T-cell (primary cell): ENCODE results near the gene MBD3L4. TPM values are rescaled to one million over a fixed set of nuclear protein-coding genes. Genes with fewer than 3 reads are reported as not detected.
"Not testable (repeated sequence)": the region's sequence is repeated elsewhere in the genome, so short reads cannot be mapped to it uniquely, and the experiment has no call there.

Source experiments
- ATAC-seq, 4 experiments: fragments of 200-7000 bp in 3 of 4; fragments of 150-1000 bp in 1 of 4; cut with Tn5 transposase; replicated peaks in 1 of 4; 1 replicate in 3 of 4; 2 replicates in 1 of 4; pipeline ENCODE4 v1.10.0; 2021; ENCODE audit warnings: moderate library complexity in 3 of 4, mild to moderate bottlenecking in 2 of 4, moderate number of reproducible peaks in 1 of 4
- CTCF ChIA-PET, 2 donors: fragments of 300-600 bp; sonication (Branson Sonifier 250); formaldehyde crosslinking; loops; one replicate each; lab custom pipeline; 2022; ENCODE audit warnings: antibody characterized with exemption in 2 of 2; lab: Charles Lee
- POLR2A ChIA-PET, 2 donors: fragments of 300-600 bp; sonication (Branson Sonifier 250); formaldehyde crosslinking; loops; one replicate each; lab custom pipeline; 2022; ENCODE audit warnings: antibody characterized with exemption in 2 of 2; lab: Charles Lee
- DNase-seq, 35 experiments: peaks; one replicate each; pipeline versions ENCODE4 v3.0.0 to v3.0.0-alpha.2; 2013 to 2023
- H3K27ac ChIP-seq: one replicate; pipeline ENCODE4 v1.5.1; 2013; ENCODE audit warnings: low read length
- H3K27me3 ChIP-seq, 2 experiments: replicated peaks in 1 of 2; 1 replicate in 1 of 2; 2 replicates in 1 of 2; pipeline versions ENCODE4 v1.6.1 to v1.7.0; 2013; ENCODE audit warnings: low read length in 1 of 2, mixed read lengths in 1 of 2; ENCODE audit not compliant: control insufficient read depth in 2 of 2, insufficient read depth in 2 of 2; ENCODE audit errors: extremely low read depth in 1 of 2
- H3K36me3 ChIP-seq, 2 donors: 1 replicate in 1 of 2; 2 replicates in 1 of 2; pipeline versions ENCODE4 v1.6.1 to v1.7.0; 2013; ENCODE audit warnings: low read length in 1 of 2; ENCODE audit not compliant: control insufficient read depth in 2 of 2, insufficient read depth in 1 of 2; ENCODE audit errors: extremely low read depth in 1 of 2
- H3K4me1 ChIP-seq, 2 experiments: 1 replicate in 1 of 2; 2 replicates in 1 of 2; pipeline versions ENCODE4 v1.6.1 to v1.7.0; 2013; ENCODE audit warnings: low read length in 2 of 2, mixed read lengths in 1 of 2; ENCODE audit not compliant: insufficient read depth in 2 of 2, control insufficient read depth in 1 of 2; ENCODE audit errors: extremely low read depth in 1 of 2
- H3K4me3 ChIP-seq, 2 donors: 1 replicate in 1 of 2; 2 replicates in 1 of 2; pipeline versions ENCODE4 v1.5.1 to v1.7.0; 2013; ENCODE audit warnings: mild to moderate bottlenecking in 2 of 2, low read length in 1 of 2, moderate library complexity in 1 of 2; ENCODE audit not compliant: control insufficient read depth in 1 of 2; ENCODE audit errors: extremely low read depth in 1 of 2
- H3K9me3 ChIP-seq: 2 replicates; pipeline ENCODE4 v1.7.0; 2013
- H3K27ac Mint-ChIP-seq, 2 donors: one replicate each; pipeline ENCODE4 v1.8.0; 2020 to 2021; ENCODE audit warnings: mild to moderate bottlenecking in 2 of 2, mixed read lengths in 2 of 2
- H3K27me3 Mint-ChIP-seq, 2 donors: one replicate each; pipeline ENCODE4 v1.8.0; 2021 to 2022; ENCODE audit warnings: mixed read lengths in 2 of 2
- H3K36me3 Mint-ChIP-seq: one replicate; pipeline ENCODE4 v1.8.0; 2021; ENCODE audit warnings: mixed read lengths
- H3K4me1 Mint-ChIP-seq, 3 donors: one replicate each; pipeline ENCODE4 v1.8.0; 2020 to 2022; ENCODE audit warnings: mixed read lengths in 3 of 3, mild to moderate bottlenecking in 1 of 3
- H3K4me3 Mint-ChIP-seq, 3 donors: one replicate each; pipeline ENCODE4 v1.8.0; 2020 to 2022; ENCODE audit warnings: mild to moderate bottlenecking in 3 of 3, mixed read lengths in 3 of 3, moderate library complexity in 3 of 3
- H3K9me3 Mint-ChIP-seq, 3 donors: one replicate each; pipeline ENCODE4 v1.8.0; 2020 to 2022; ENCODE audit warnings: mixed read lengths in 3 of 3
- WGBS: methylation state at CpG from one replicate; pipeline ENCODE4 v1.1.5; 2013; ENCODE audit warnings: missing lambda C conversion rate; ENCODE audit not compliant: insufficient coverage; 5-methylcytosine and 5-hydroxymethylcytosine counted together
- total RNA-seq, 35 experiments: library from RNA in 6 of 35; stranded (reverse) in 6 of 35; fragments of 120-200 nt in 1 of 35; gene quantifications; one replicate each; pipeline versions ENCODE4 v1.2.1 to v1.2.4 and lab custom pipeline; 2013 to 2026

The MBD3L4 gene
- total RNA-seq (not detected), total RNA-seq (lab: John Stamatoyannopoulos, UW) (0 reads per million in 29 experiments)
- not detected for total RNA-seq (2013)

GRCh38 chr19:7040079-7040478 lies at the start of gene MBD3L4:
MBD3L4 (minus strand) TSS chr19:7040179; CDS start chr19:7040144, 35 bp downstream.
- no CpG with 5 or more reads among the region's 9 CpGs for WGBS
- CTCF ChIA-PET, ATAC-seq: not testable (repeated sequence)

DNA sequence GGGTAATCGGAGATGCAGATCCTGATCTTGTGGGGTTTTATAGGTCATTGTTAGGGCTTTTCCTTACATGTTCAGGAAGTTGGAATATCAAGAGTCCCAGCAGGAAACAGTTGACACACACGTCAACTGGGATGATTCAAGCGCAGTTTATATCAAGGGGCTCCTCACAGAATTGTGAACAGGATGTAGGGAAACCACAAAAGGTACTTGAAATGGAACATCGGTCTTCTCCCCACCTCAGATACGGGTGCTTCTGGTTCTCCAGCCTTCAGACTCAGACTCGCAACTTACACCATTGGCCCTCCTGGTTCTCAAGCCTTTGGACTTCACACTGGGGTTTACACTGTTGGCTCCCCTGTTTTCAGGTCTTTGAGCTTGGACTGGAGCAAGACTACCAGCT lies 49.0 kb upstream of the MBD3L4 start:
- no peak for DNase-seq
- H3K27ac Mint-ChIP-seq, result no peak overlapping the region
- POLR2A ChIA-PET, result no interaction called here
- H3K9me3 ChIP-seq, result peaks cover 10% of the 10 kb centered on the region
- H3K36me3 Mint-ChIP-seq, result peaks cover 39% of the 10 kb centered on the region
- no peaks in the 10 kb centered on the region for H3K27me3 Mint-ChIP-seq
- peak overlapping the region in 1 of 3 donors; percentile 46 for H3K4me3 Mint-ChIP-seq
- peaks cover 0 to 6% of the 10 kb centered on the region in 2 experiments for H3K4me1 ChIP-seq
- no peak overlapping the region for H3K27ac ChIP-seq
- H3K9me3 Mint-ChIP-seq, result peaks cover 0 to 35% (median 27%) of the 10 kb centered on the region in 3 donors
- 25% methylated on average over 4 of the region's 6 CpGs for WGBS
- H3K4me1 Mint-ChIP-seq, result peaks cover 7 to 10% (median 7%) of the 10 kb centered on the region in 3 donors
- no peak overlapping the region for H3K4me3 ChIP-seq
- H3K36me3 ChIP-seq, result peaks cover 0 to 8% of the 10 kb centered on the region in 2 donors
- ATAC-seq, result no peak
- CTCF ChIA-PET, result no interaction called here
- no peaks in the 10 kb centered on the region for H3K27me3 ChIP-seq

More at GRCh38 chr19:7040079-7040478, at the start of gene MBD3L4:
- H3K27ac ChIP-seq, H3K4me1 Mint-ChIP-seq, H3K4me3 Mint-ChIP-seq, H3K27ac Mint-ChIP-seq, H3K4me3 ChIP-seq, H3K9me3 ChIP-seq, H3K9me3 Mint-ChIP-seq, H3K27me3 ChIP-seq, H3K36me3 ChIP-seq, DNase-seq, H3K36me3 Mint-ChIP-seq, H3K27me3 Mint-ChIP-seq, POLR2A ChIA-PET, H3K4me1 ChIP-seq: not testable (repeated sequence)

- ChIA-PET POLR2A (no interaction called here), CTCF (no interaction called here)
- H3K27ac Mint-ChIP-seq, result no peak overlapping the region
- Histone ChIP-seq H3K27ac (no peak overlapping the region), H3K9me3 (peaks cover 44% of the 10 kb centered on the region), H3K36me3 (peaks cover 41 to 64% of the 10 kb centered on the region in 2 donors), H3K27me3 (no peaks in the 10 kb centered on the region), H3K4me1 (no peaks in the 10 kb centered on the region), H3K4me3 (peak overlapping the region in 1 of 2 donors; percentile 17)
- peaks cover 71% of the 10 kb centered on the region for H3K36me3 Mint-ChIP-seq
- WGBS, result 100% methylated on average over 1 of the region's 15 CpGs
- ATAC-seq, result no peak
- H3K9me3 Mint-ChIP-seq, result peaks cover 7 to 37% (median 36%) of the 10 kb centered on the region in 3 donors
- no peak overlapping the region for H3K4me3 Mint-ChIP-seq
- DNase-seq, result no peak
- no peaks in the 10 kb centered on the region for H3K27me3 Mint-ChIP-seq
- H3K4me1 Mint-ChIP-seq, result peaks cover 0 to 2% (median 0%) of the 10 kb centered on the region in 3 donors
Measured at GRCh38 chr19:7083076-7083956, 43.3 kb upstream of the MBD3L4 start.

DNA sequence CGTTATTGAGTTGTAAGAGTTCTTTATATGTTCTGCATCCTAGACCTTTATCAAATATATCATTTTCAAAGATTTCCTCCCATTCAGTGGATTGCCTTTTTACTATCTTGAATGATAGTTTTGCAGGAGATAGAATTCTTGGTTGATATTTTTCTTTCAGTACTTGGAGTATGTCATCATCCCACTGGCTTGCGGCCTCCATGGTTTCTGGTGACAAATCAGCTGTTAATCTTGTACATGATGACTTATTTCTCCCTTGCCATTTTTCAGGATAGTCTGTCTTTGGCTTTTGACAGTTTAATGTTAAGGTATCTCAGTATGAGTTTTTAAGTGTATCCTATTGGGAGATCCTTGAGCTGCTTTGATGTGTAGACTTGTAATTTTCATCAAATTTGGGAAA lies 38.0 kb upstream of the MBD3L4 start:
- H3K4me3 ChIP-seq, result peak overlapping the region in 1 of 2 donors; percentile 32
- peaks cover 0 to 3% (median 3%) of the 10 kb centered on the region in 3 donors for H3K4me1 Mint-ChIP-seq
- WGBS, result no CpG with 5 or more reads among the region's 2 CpGs
- peaks cover 7 to 32% (median 31%) of the 10 kb centered on the region in 3 donors for H3K9me3 Mint-ChIP-seq
- H3K4me3 Mint-ChIP-seq, result peak overlapping the region in 2 of 3 donors; percentile 12 to 21
- no peaks in the 10 kb centered on the region for H3K27me3 ChIP-seq
- no peak for ATAC-seq
- H3K27me3 Mint-ChIP-seq, result no peaks in the 10 kb centered on the region
- H3K4me1 ChIP-seq, result no peaks in the 10 kb centered on the region
- H3K27ac Mint-ChIP-seq, result no peak overlapping the region
- peaks cover 38% of the 10 kb centered on the region for H3K9me3 ChIP-seq
- POLR2A ChIA-PET, result no interaction called here
- no peak overlapping the region for H3K27ac ChIP-seq
- H3K36me3 ChIP-seq, result peaks cover 50 to 97% of the 10 kb centered on the region in 2 donors
- CTCF ChIA-PET, result no interaction called here
- DNase-seq, result no peak
- H3K36me3 Mint-ChIP-seq, result peaks cover 83% of the 10 kb centered on the region

DNA sequence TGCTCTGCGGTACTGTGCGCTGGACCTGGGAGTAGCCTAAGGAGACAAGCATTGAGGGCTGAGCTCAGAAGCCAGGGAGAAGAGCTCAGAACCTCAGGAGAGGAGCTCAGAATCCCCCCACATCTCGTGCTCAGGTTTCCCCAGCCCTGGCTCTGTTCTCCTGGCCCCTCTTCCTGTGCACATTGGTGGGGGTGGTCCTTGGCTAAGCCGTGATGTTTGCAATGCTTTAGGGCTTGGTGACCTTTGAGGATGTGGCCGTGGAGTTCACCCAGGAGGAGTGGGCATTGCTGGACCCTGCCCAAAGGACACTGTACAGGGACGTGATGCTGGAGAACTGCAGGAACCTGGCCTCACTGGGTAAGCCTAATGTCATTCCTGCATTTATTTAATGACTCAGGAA lies 36.2 kb upstream of the MBD3L4 start:
- ATAC-seq, result no peak
- H3K4me3 ChIP-seq, result no peak overlapping the region
- DNase-seq, result no peak
- WGBS, result 93% methylated on average over 3 of the region's 6 CpGs
- ChIA-PET CTCF (interaction anchor here in 1 of 2 donors (0.5 kb wide), 1 partner anchor 437 kb away, joined by 3 read pairs; no protein-coding TSS in a partner anchor), POLR2A (no interaction called here)
- no peaks in the 10 kb centered on the region for H3K4me1 ChIP-seq
- no peaks in the 10 kb centered on the region for H3K27me3 Mint-ChIP-seq
- peaks cover 32% of the 10 kb centered on the region for H3K9me3 ChIP-seq
- H3K36me3 Mint-ChIP-seq, result peaks cover 78% of the 10 kb centered on the region
- H3K4me3 Mint-ChIP-seq, result no peak overlapping the region
- H3K27ac Mint-ChIP-seq, result no peak overlapping the region
- no peak overlapping the region for H3K27ac ChIP-seq
- peaks cover 6 to 12% (median 12%) of the 10 kb centered on the region in 3 donors for H3K4me1 Mint-ChIP-seq
- H3K36me3 ChIP-seq, result peaks cover 33 to 91% of the 10 kb centered on the region in 2 donors
- peaks cover 3 to 24% (median 23%) of the 10 kb centered on the region in 3 donors for H3K9me3 Mint-ChIP-seq
- H3K27me3 ChIP-seq, result no peaks in the 10 kb centered on the region

DNA sequence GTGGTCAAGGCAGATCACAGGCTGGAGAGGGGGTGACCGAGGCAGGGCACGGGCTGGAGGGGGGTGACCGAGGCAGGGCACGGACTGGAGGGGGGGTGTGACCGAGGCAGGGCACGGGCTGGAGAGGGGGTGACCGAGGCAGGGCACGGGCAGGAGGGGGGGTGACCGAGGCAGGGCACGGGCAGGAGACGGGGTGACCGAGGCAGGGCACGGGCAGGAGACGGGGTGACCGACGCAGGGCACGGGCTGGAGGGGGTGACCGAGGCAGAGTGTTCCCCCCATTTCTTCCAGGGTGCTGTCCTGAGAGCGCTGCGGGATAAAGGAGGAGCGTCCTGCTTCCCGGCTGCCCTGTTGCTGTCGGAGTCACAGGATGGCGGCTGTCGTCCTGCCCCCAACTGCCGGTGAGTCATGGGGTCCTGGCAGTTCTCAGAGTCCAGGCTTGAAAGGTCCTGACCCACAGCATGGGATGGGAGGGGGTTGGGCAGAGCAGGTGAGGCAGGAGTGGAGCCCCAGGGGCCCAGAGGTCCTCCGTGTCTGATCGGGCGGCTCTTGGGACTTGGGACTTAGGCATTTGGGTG lies 34.8 kb upstream of the MBD3L4 start:
- H3K27ac ChIP-seq, result no peak overlapping the region
- no peaks in the 10 kb centered on the region for H3K27me3 ChIP-seq
- Mint-ChIP-seq H3K27me3 (no peaks in the 10 kb centered on the region), H3K9me3 (peaks cover 3 to 23% (median 18%) of the 10 kb centered on the region in 3 donors), H3K36me3 (peaks cover 64% of the 10 kb centered on the region), H3K4me3 (no peak overlapping the region), H3K27ac (no peak overlapping the region), H3K4me1 (peaks cover 6 to 25% (median 24%) of the 10 kb centered on the region in 3 donors)
- CTCF ChIA-PET, result no interaction called here
- H3K36me3 ChIP-seq, result peaks cover 21 to 86% of the 10 kb centered on the region in 2 donors
- POLR2A ChIA-PET, result no interaction called here
- peaks cover 20% of the 10 kb centered on the region for H3K9me3 ChIP-seq
- no peak for DNase-seq
- no peak for ATAC-seq
- H3K4me3 ChIP-seq, result no peak overlapping the region
- H3K4me1 ChIP-seq, result peaks cover 6 to 10% of the 10 kb centered on the region in 2 experiments
- 100% methylated on average over 26 of the region's 29 CpGs for WGBS
